ENCODE measurements around the gene LEPROT.
"Not testable (repeated sequence)": the region's sequence is repeated elsewhere in the genome, so short reads cannot be mapped to it uniquely, and the experiment has no call there.

Gene LEPROT

GRCh38 chr1:65420590-65421350, at the start of gene LEPROT, which contains the start of gene LEPR:
LEPROT (plus strand) TSS chr1:65420668; CDS start chr1:65420725, 57 bp downstream.
LEPR (plus strand) TSS chr1:65420668; CDS start chr1:65565566, 144,898 bp downstream.
- Histone ChIP-seq H3K9ac (ENCODE audit: low read length) (peak within 1 kb of the TSS; percentile 98), H3K4me1 (ENCODE audit: control insufficient read depth, insufficient read depth, low read length) (peaks cover 22% of the 10 kb centered on the region), H3K9me3 (ENCODE audit: control insufficient read depth, low read length) (no peaks in the 10 kb centered on the region), H3K4me3 (ENCODE audit: low read length) (peak within 1 kb of the TSS; percentile 71), H3K36me3 (ENCODE audit: control insufficient read depth, insufficient read depth, low read length) (peaks cover 5% of the 10 kb centered on the region), H3K27me3 (ENCODE audit: control insufficient read depth, insufficient read depth, low read length) (no peaks in the 10 kb centered on the region)

- Histone ChIP-seq H3K9ac (ENCODE audit: low read length) (no peak overlapping the region), H3K4me3 (ENCODE audit: low read length) (no peak overlapping the region), H3K27me3 (ENCODE audit: control insufficient read depth, insufficient read depth, low read length) (no peaks in the 10 kb centered on the region), H3K36me3 (ENCODE audit: control insufficient read depth, insufficient read depth, low read length) (no peaks in the 10 kb centered on the region), H3K4me1 (ENCODE audit: control insufficient read depth, insufficient read depth, low read length) (no peaks in the 10 kb centered on the region), H3K9me3 (ENCODE audit: control insufficient read depth, low read length) (no peaks in the 10 kb centered on the region)
These were observed 48.9 kb upstream of the LEPROT start for GRCh38 chr1:65371544-65371943.

- no peak overlapping the region for H3K4me3 ChIP-seq (ENCODE audit: low read length)
- H3K9ac ChIP-seq (ENCODE audit: low read length) = no peak overlapping the region
- H3K36me3 ChIP-seq (ENCODE audit: control insufficient read depth, insufficient read depth, low read length) = no peaks in the 10 kb centered on the region
- no peaks in the 10 kb centered on the region for H3K9me3 ChIP-seq (ENCODE audit: control insufficient read depth, low read length)
- no peaks in the 10 kb centered on the region for H3K27me3 ChIP-seq (ENCODE audit: control insufficient read depth, insufficient read depth, low read length)
- H3K4me1 ChIP-seq (ENCODE audit: control insufficient read depth, insufficient read depth, low read length) = no peaks in the 10 kb centered on the region
These were observed 47.9 kb upstream of the LEPROT start for GRCh38 chr1:65372557-65372956.

GRCh38 chr1:65377496-65378246, 42.8 kb upstream of the LEPROT start:
- no peaks in the 10 kb centered on the region for H3K9me3 ChIP-seq (ENCODE audit: control insufficient read depth, low read length)
- no peaks in the 10 kb centered on the region for H3K36me3 ChIP-seq (ENCODE audit: control insufficient read depth, insufficient read depth, low read length)
- H3K4me3 ChIP-seq (ENCODE audit: low read length) = no peak overlapping the region
- no peak overlapping the region for H3K9ac ChIP-seq (ENCODE audit: low read length)
- H3K4me1 ChIP-seq (ENCODE audit: control insufficient read depth, insufficient read depth, low read length) = no peaks in the 10 kb centered on the region
- H3K27me3 ChIP-seq (ENCODE audit: control insufficient read depth, insufficient read depth, low read length) = no peaks in the 10 kb centered on the region

- Histone ChIP-seq H3K9ac (ENCODE audit: low read length) (no peak overlapping the region), H3K4me1 (ENCODE audit: control insufficient read depth, insufficient read depth, low read length) (no peaks in the 10 kb centered on the region), H3K36me3 (ENCODE audit: control insufficient read depth, insufficient read depth, low read length) (no peaks in the 10 kb centered on the region)
These were observed 42.1 kb upstream of the LEPROT start for GRCh38 chr1:65378247-65378946.

GRCh38 chr1:65384426-65384825, 36.0 kb upstream of the LEPROT start:
- H3K27me3 ChIP-seq (ENCODE audit: control insufficient read depth, insufficient read depth, low read length); H3K9ac ChIP-seq (ENCODE audit: low read length); H3K4me3 ChIP-seq (ENCODE audit: low read length); H3K36me3 ChIP-seq (ENCODE audit: control insufficient read depth, insufficient read depth, low read length); H3K9me3 ChIP-seq (ENCODE audit: control insufficient read depth, low read length); H3K4me1 ChIP-seq (ENCODE audit: control insufficient read depth, insufficient read depth, low read length): not testable (repeated sequence)

More at GRCh38 chr1:65378247-65378946, 42.1 kb upstream of the LEPROT start:
- no peaks in the 10 kb centered on the region for H3K9me3 ChIP-seq (ENCODE audit: control insufficient read depth, low read length)
- H3K4me3 ChIP-seq (ENCODE audit: low read length) = no peak overlapping the region
- H3K27me3 ChIP-seq (ENCODE audit: control insufficient read depth, insufficient read depth, low read length) = no peaks in the 10 kb centered on the region

- Histone ChIP-seq H3K9me3 (ENCODE audit: control insufficient read depth, low read length) (no peaks in the 10 kb centered on the region), H3K27me3 (ENCODE audit: control insufficient read depth, insufficient read depth, low read length) (no peaks in the 10 kb centered on the region), H3K4me3 (ENCODE audit: low read length) (no peak overlapping the region), H3K4me1 (ENCODE audit: control insufficient read depth, insufficient read depth, low read length) (no peaks in the 10 kb centered on the region), H3K36me3 (ENCODE audit: control insufficient read depth, insufficient read depth, low read length) (no peaks in the 10 kb centered on the region), H3K9ac (ENCODE audit: low read length) (no peak overlapping the region)
These were observed 34.0 kb upstream of the LEPROT start for GRCh38 chr1:65386439-65386838.

GRCh38 chr1:65387821-65388220, 32.6 kb upstream of the LEPROT start:
- H3K36me3 ChIP-seq (ENCODE audit: control insufficient read depth, insufficient read depth, low read length) = no peaks in the 10 kb centered on the region
- H3K9me3 ChIP-seq (ENCODE audit: control insufficient read depth, low read length) = no peaks in the 10 kb centered on the region
- H3K27me3 ChIP-seq (ENCODE audit: control insufficient read depth, insufficient read depth, low read length) = no peaks in the 10 kb centered on the region
- no peak overlapping the region for H3K4me3 ChIP-seq (ENCODE audit: low read length)
- no peak overlapping the region for H3K9ac ChIP-seq (ENCODE audit: low read length)
- no peaks in the 10 kb centered on the region for H3K4me1 ChIP-seq (ENCODE audit: control insufficient read depth, insufficient read depth, low read length)

- Histone ChIP-seq H3K4me3 (ENCODE audit: low read length) (no peak overlapping the region), H3K4me1 (ENCODE audit: control insufficient read depth, insufficient read depth, low read length) (no peaks in the 10 kb centered on the region), H3K36me3 (ENCODE audit: control insufficient read depth, insufficient read depth, low read length) (no peaks in the 10 kb centered on the region), H3K9me3 (ENCODE audit: control insufficient read depth, low read length) (no peaks in the 10 kb centered on the region), H3K9ac (ENCODE audit: low read length) (no peak overlapping the region), H3K27me3 (ENCODE audit: control insufficient read depth, insufficient read depth, low read length) (no peaks in the 10 kb centered on the region)
These were observed 31.4 kb upstream of the LEPROT start for GRCh38 chr1:65388908-65389695.

- H3K36me3 ChIP-seq (ENCODE audit: control insufficient read depth, insufficient read depth, low read length) = no peaks in the 10 kb centered on the region
- no peaks in the 10 kb centered on the region for H3K4me1 ChIP-seq (ENCODE audit: control insufficient read depth, insufficient read depth, low read length)
- H3K4me3 ChIP-seq (ENCODE audit: low read length) = no peak overlapping the region
- no peak overlapping the region for H3K9ac ChIP-seq (ENCODE audit: low read length)
- no peaks in the 10 kb centered on the region for H3K27me3 ChIP-seq (ENCODE audit: control insufficient read depth, insufficient read depth, low read length)
- no peaks in the 10 kb centered on the region for H3K9me3 ChIP-seq (ENCODE audit: control insufficient read depth, low read length)
These were observed 28.0 kb upstream of the LEPROT start for GRCh38 chr1:65392497-65392896.

GRCh38 chr1:65393347-65393746, 27.1 kb upstream of the LEPROT start:
- H3K4me3 ChIP-seq (ENCODE audit: low read length) = no peak overlapping the region
- no peaks in the 10 kb centered on the region for H3K4me1 ChIP-seq (ENCODE audit: control insufficient read depth, insufficient read depth, low read length)
- no peak overlapping the region for H3K9ac ChIP-seq (ENCODE audit: low read length)
- H3K9me3 ChIP-seq (ENCODE audit: control insufficient read depth, low read length) = no peaks in the 10 kb centered on the region
- H3K36me3 ChIP-seq (ENCODE audit: control insufficient read depth, insufficient read depth, low read length) = no peaks in the 10 kb centered on the region
- H3K27me3 ChIP-seq (ENCODE audit: control insufficient read depth, insufficient read depth, low read length) = no peaks in the 10 kb centered on the region
